ENCODE results near the gene TSPOAP1. TPM values are rescaled to one million over a fixed set of nuclear protein-coding genes. Genes with fewer than 3 reads are reported as not detected.

Gene TSPOAP1
- total and polyA plus RNA-seq, 2 of the 4 experiments (the other 2 are of a cell fraction): 0.90 to 1.6 TPM

GRCh38 chr17:58310511-58311428 is 17.8 kb downstream of the TSPOAP1 start:
- POLR2A ChIA-PET (ENCODE audit: unreplicated experiment): no interaction called here
- in situ Hi-C loops (cut with MboI; ENCODE audit: low sequenced_read_pairs): no loop called here
- CTCF ChIA-PET: no interaction called here

More at GRCh38 chr17:58310511-58311428, 17.8 kb downstream of the TSPOAP1 start:
- no peak overlapping the region for H2BK15ac ChIP-seq (ENCODE audit: low read depth, low read length)
- no TSS peak for BruUV-seq (replicated peaks)
- H3K79me1 ChIP-seq (ENCODE audit: low read depth in 1 of 2, low read length in 2 of 2): no peaks in the 10 kb centered on the region
- no peak overlapping the region for H2AK5ac ChIP-seq (ENCODE audit: low read depth, low read length)
- TF ChIP-seq BHLHE40 (IDR thresholded peaks at IDR 0.05; ENCODE audit: low read depth, low read length) (no peak), CHD1 (IDR thresholded peaks at IDR 0.05; ENCODE audit: low read depth, low read length) (no peak), RFX5 (IDR thresholded peaks at IDR 0.05; ENCODE audit: low read depth, low read length) (no peak), NFE2L2 (IDR thresholded peaks at IDR 0.05; ENCODE audit: low read depth, low read length) (no peak), USF2 (IDR thresholded peaks at IDR 0.05; ENCODE audit: low read depth, low read length) (no peak), SMC3 (IDR thresholded peaks at IDR 0.05; ENCODE audit: low read depth, low read length) (no peak), FOS (IDR thresholded peaks at IDR 0.05; ENCODE audit: low read depth, low read length) (no peak), POLR2A (IDR thresholded peaks at IDR 0.05; ENCODE audit: low read depth, low read length) (no peak), MAZ (IDR thresholded peaks at IDR 0.05; ENCODE audit: borderline replicate concordance, low read depth, low read length) (no peak), MAFK (IDR thresholded peaks at IDR 0.05; ENCODE audit: low read depth, low read length) (no peak), CTCF (conservative IDR thresholded peaks at IDR 0.05; ENCODE audit: low read depth, low read length) (no peak), RCOR1 (IDR thresholded peaks at IDR 0.05; ENCODE audit: insufficient replicate concordance, low read length) (no peak), RAD21 (IDR thresholded peaks at IDR 0.05; ENCODE audit: low read length) (no peak), MXI1 (IDR thresholded peaks at IDR 0.05; ENCODE audit: borderline replicate concordance, low read depth, low read length) (no peak)
- H3K18ac ChIP-seq (ENCODE audit: low read depth, low read length): no peak overlapping the region
- H4K20me1 ChIP-seq (ENCODE audit: insufficient read depth, low read length): no peaks in the 10 kb centered on the region
- H3K36me3 ChIP-seq (ENCODE audit: control insufficient read depth, insufficient read depth, low read length): no peaks in the 10 kb centered on the region
- H4K91ac ChIP-seq (ENCODE audit: insufficient read depth, low read depth, low read length): no peak overlapping the region
- no peak overlapping the region for H3K4ac ChIP-seq (ENCODE audit: low read depth, low read length)
- no peak overlapping the region for H3K14ac ChIP-seq (replicated peaks; ENCODE audit: low read depth, low read length)
- dilution Hi-C loops (cut with HindIII; ENCODE audit: low sequenced_read_pairs, unreplicated experiment): no loop called here
- no peak overlapping the region for H3K4me3 ChIP-seq (ENCODE audit: insufficient read depth, low read depth, low read length)
- no peaks in the 10 kb centered on the region for H3K9me3 ChIP-seq (ENCODE audit: control insufficient read depth, insufficient read depth, low read length)
- no peak overlapping the region for H3K27ac ChIP-seq (ENCODE audit: insufficient read depth, low read length)
- intact Hi-C loops (cut with micrococcal nuclease): no loop called here
- no peak overlapping the region for H2AK9ac ChIP-seq (replicated peaks; ENCODE audit: low read depth, low read length, poor library complexity)
- H3K9ac ChIP-seq (ENCODE audit: low read depth, low read length): no peak overlapping the region
- no peak overlapping the region for H4K5ac ChIP-seq (ENCODE audit: low read depth, low read length)
- H2BK20ac ChIP-seq (ENCODE audit: low read depth, low read length): no peak overlapping the region
- no peak overlapping the region for H3K23ac ChIP-seq (ENCODE audit: low read depth, low read length)
- H2BK120ac ChIP-seq (ENCODE audit: low read depth, low read length): no peak overlapping the region
- no peaks in the 10 kb centered on the region for H3K4me1 ChIP-seq (ENCODE audit: control insufficient read depth, insufficient read depth, low read length)
- no peak overlapping the region for H3K4me2 ChIP-seq (ENCODE audit: low read depth, low read length)
- no peak overlapping the region for H4K8ac ChIP-seq (ENCODE audit: low read depth in 2 of 2, low read length in 2 of 2)
- H3K9me1 ChIP-seq (ENCODE audit: insufficient read depth, low read length): no peaks in the 10 kb centered on the region
- H2AFZ ChIP-seq (replicated peaks; ENCODE audit: low read length, poor library complexity): no peak overlapping the region
- no peak overlapping the region for H3K56ac ChIP-seq (ENCODE audit: extremely low read depth, insufficient read depth, low read length)
- no peak overlapping the region for H2BK5ac ChIP-seq (ENCODE audit: low read depth, low read length, poor library complexity, severe bottlenecking)
- peaks cover 2% of the 10 kb centered on the region; the same call in 1 of the 2 replicates for H3K27me3 ChIP-seq (ENCODE audit: control insufficient read depth, insufficient read depth, low read length)
- ATAC-seq (ENCODE audit: low read depth) (no peak), DNase-seq (no peak)
- 79% methylated on average over 12 of the region's 23 CpGs; no CpG with 5 or more reads in 1 of the 2 experiments for WGBS, 2 experiments (ENCODE audit: extremely low coverage in 2 of 2, insufficient read length in 1 of 2)

Data from IMR-90 (cell line).